HEK293T (cell line): ENCODE data around the gene GALNT13.
"Not testable (repeated sequence)": the region's sequence is repeated elsewhere in the genome, so short reads cannot be mapped to it uniquely, and the experiment has no call there.

Experiments
- CTCF ChIA-PET: fragments of 350-600 bp; formaldehyde crosslinking; extraction: SDS; loops from one replicate; lab custom pipeline; 2021; ENCODE audit warnings: antibody characterized with exemption, inconsistent platforms; lab: Yijun Ruan, JAX
- POLR2A ChIA-PET: fragments of 350-600 bp; formaldehyde crosslinking; extraction: SDS; loops from one replicate; lab custom pipeline; 2020; ENCODE audit warnings: antibody characterized with exemption, inconsistent platforms; lab: Yijun Ruan, JAX
- DNase-seq: peaks from one replicate; pipeline ENCODE4 v3.0.0; 2012; ENCODE audit warnings: mixed read lengths; ENCODE audit errors: extremely low spot score
- ARNT ChIP-seq: fragments of 450-650 bp; IDR thresholded peaks from 2 replicates; pipeline ENCODE4 v1.6.1; 2017; ENCODE audit warnings: mild to moderate bottlenecking
- BHLHE40 ChIP-seq: fragments of 450-650 bp; IDR thresholded peaks from 2 replicates; pipeline ENCODE4 v1.6.1; 2016; ENCODE audit warnings: mild to moderate bottlenecking, moderate library complexity, borderline replicate concordance
- CTBP1 ChIP-seq: fragments of 450-650 bp; IDR thresholded peaks from 2 replicates; pipeline ENCODE4 v1.6.1; 2016; ENCODE audit warnings: borderline replicate concordance
- ELF4 ChIP-seq: fragments of 450-650 bp; IDR thresholded peaks from 2 replicates; pipeline ENCODE4 v1.6.1; 2017; ENCODE audit warnings: antibody characterized with exemption
- FOXA1 ChIP-seq: fragments of 450-650 bp; IDR thresholded peaks from 2 replicates; pipeline ENCODE4 v1.6.1; 2016; ENCODE audit warnings: mild to moderate bottlenecking
- FOXK2 ChIP-seq: fragments of 450-650 bp; IDR thresholded peaks from 2 replicates; pipeline ENCODE4 v1.6.1; 2016; ENCODE audit warnings: mild to moderate bottlenecking
- FOXM1 ChIP-seq: fragments of 450-650 bp; IDR thresholded peaks from 2 replicates; pipeline ENCODE4 v1.6.1; 2017; ENCODE audit warnings: mild to moderate bottlenecking, borderline replicate concordance
- HDGF ChIP-seq: fragments of 450-650 bp; IDR thresholded peaks from 2 replicates; pipeline ENCODE4 v1.6.1; 2017; ENCODE audit warnings: antibody characterized with exemption, borderline replicate concordance
- L3MBTL2 ChIP-seq: fragments of 450-650 bp; conservative IDR thresholded peaks from 2 replicates; pipeline ENCODE4 v1.6.1; 2016; ENCODE audit warnings: mild to moderate bottlenecking
- LEF1 ChIP-seq: fragments of 450-650 bp; IDR thresholded peaks from 2 replicates; pipeline ENCODE4 v1.6.1; 2017; ENCODE audit warnings: mild to moderate bottlenecking, borderline replicate concordance
- NFRKB ChIP-seq: fragments of 450-650 bp; IDR thresholded peaks from 2 replicates; pipeline ENCODE4 v1.6.1; 2016; ENCODE audit warnings: mild to moderate bottlenecking, moderate library complexity
- SP1 ChIP-seq: fragments of 450-650 bp; IDR thresholded peaks from 2 replicates; pipeline ENCODE4 v1.6.1; 2017
- SUZ12 ChIP-seq: fragments of 450-650 bp; IDR thresholded peaks from 2 replicates; pipeline ENCODE4 v1.6.1; 2016; ENCODE audit warnings: mild to moderate bottlenecking
- TARDBP ChIP-seq: fragments of 450-650 bp; IDR thresholded peaks from 2 replicates; pipeline ENCODE4 v1.6.1; 2016
- ZNF384 ChIP-seq: fragments of 450-650 bp; IDR thresholded peaks from 2 replicates; pipeline ENCODE4 v1.6.1; 2016
- TF ChIP-seq, protein P1 (sequence below): fragments of 450-650 bp; IDR thresholded peaks from 2 replicates; pipeline ENCODE4 v1.6.1; 2016

The GALNT13 gene

DNA sequence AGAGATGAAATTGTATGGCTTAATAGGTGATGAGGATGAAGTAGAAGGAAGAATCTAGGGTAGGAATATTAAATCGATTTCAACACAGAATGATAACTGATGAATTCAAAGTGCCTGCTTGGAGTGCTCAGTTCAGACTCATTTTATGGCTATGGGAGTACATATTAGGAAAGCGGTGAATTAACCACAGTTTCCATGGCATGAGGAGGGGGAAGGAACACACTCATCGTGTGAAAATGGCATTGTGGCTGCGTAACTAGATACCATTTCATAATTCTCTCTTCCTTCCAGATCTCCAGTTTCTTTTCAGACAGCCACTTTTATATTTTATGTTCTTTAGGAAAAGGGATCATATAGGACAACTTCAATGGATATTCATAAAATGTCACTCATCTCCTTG, 594.5 kb downstream of the GALNT13 start:
- TF ChIP-seq L3MBTL2 (no peak), SP1 (no peak), BHLHE40 (no peak), FOXK2 (no peak), TARDBP (no peak), CTBP1 (no peak), SUZ12 (no peak), ZNF384 (no peak), ARNT (no peak), LEF1 (no peak), FOXM1 (no peak), ELF4 (no peak), HDGF (no peak), FOXA1 (no peak), NFRKB (no peak)
- TF ChIP-seq, protein P1, sequence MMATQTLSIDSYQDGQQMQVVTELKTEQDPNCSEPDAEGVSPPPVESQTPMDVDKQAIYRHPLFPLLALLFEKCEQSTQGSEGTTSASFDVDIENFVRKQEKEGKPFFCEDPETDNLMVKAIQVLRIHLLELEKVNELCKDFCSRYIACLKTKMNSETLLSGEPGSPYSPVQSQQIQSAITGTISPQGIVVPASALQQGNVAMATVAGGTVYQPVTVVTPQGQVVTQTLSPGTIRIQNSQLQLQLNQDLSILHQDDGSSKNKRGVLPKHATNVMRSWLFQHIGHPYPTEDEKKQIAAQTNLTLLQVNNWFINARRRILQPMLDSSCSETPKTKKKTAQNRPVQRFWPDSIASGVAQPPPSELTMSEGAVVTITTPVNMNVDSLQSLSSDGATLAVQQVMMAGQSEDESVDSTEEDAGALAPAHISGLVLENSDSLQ = no peak

DNA sequence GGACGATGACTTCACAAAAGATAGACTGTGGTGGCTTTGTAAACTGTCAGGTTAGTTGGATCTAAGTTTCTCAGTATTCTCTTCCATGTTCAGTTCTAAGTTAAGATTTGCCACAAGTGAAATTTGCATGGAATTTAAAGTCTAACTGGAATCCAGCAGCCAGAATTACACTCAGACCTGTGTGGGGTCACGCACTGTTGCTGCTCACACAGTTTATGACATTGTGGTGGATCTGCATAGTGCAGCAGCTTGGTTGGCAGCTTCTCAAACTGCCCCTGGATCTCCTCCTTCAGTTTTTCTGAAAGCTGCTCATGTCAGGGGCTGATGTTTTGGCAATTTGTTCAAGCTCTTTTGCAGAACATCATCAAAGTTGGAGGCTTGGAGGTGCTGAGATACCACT, 598.7 kb downstream of the GALNT13 start:
- POLR2A ChIA-PET = no interaction called here
- CTCF ChIA-PET = no interaction called here
- TF ChIP-seq SP1 = no peak
- no peak for TF ChIP-seq ELF4
- no peak for TF ChIP-seq ZNF384
- TF ChIP-seq, protein P1 = no peak
- no peak for TF ChIP-seq FOXM1
- no peak for TF ChIP-seq ARNT
- DNase-seq = no peak

More for the DNA sequence above, 594.5 kb downstream of the GALNT13 start:
- DNase-seq = no peak
- POLR2A ChIA-PET = no interaction called here
- CTCF ChIA-PET = interaction anchor here (0.8 kb wide), 1 partner anchor 1989 kb away, joined by 3 read pairs; no protein-coding TSS in a partner anchor

DNA sequence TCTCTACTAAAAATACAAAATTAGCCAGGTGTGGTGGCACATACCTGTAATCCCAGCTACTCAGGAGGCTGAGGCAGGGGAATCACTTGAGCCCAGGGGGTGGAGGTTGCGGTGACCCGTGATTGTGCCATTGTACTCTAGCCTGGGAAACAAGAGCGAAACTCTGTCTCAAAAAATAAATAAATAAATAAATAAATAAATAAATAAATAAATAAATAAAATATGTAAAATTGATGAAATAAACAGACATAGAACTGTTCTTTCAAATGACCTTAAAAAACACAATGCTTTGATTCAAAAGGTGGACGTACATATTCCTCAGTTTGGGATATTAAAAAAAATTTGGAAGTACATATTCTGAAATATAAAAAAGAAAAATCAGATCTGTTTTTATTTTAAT, 599.8 kb downstream of the GALNT13 start:
- POLR2A ChIA-PET, CTCF ChIA-PET, DNase-seq: not testable (repeated sequence)

DNA sequence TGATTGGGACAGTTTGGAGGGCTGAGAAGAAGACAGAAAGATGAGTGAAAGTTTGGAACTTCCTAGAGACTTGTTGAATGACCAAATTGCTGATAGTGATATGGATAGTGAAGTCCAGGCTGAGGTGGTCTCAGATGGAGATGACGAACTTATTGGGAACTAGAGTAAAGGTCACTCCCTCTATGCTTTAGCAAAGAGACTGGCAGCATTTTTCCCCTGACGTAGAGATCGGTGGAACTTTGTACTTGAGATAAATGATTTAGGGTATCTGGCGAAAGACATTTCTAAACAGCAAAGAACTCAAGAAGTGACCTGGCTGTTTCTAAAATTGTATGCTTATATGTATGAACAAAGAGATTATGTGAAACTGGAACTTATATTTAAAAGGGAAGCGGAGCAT, 605.6 kb downstream of the GALNT13 start:
- DNase-seq = no peak
- TF ChIP-seq, protein P1 = no peak
- no peak for TF ChIP-seq FOXM1
- TF ChIP-seq SP1 = no peak
- TF ChIP-seq ZNF384 = no peak
- TF ChIP-seq L3MBTL2 = no peak
- CTCF ChIA-PET = no interaction called here
- POLR2A ChIA-PET = no interaction called here

DNA sequence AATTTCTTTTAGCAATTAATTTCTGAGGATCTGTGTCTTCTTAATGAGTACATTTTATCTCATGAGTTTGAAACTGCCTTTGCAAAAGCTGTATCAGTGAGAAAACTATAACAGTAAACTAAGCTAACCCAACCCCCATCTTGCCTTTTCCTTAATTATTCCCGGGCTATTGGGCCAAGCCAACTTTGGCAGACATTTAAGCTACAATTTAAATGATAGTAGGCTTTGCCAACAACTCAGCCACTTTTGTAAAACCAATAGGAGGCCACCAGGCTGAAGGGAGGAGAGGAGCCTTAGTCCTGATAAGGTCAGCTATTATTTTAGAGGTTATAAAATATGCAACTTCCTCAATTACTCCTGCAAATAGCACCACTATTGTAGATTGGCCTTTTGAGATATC, 608.8 kb downstream of the GALNT13 start:
- CTCF ChIA-PET = interaction anchor here (0.6 kb wide), 1 partner anchor 888 kb away, joined by 3 read pairs; no protein-coding TSS in a partner anchor

DNA sequence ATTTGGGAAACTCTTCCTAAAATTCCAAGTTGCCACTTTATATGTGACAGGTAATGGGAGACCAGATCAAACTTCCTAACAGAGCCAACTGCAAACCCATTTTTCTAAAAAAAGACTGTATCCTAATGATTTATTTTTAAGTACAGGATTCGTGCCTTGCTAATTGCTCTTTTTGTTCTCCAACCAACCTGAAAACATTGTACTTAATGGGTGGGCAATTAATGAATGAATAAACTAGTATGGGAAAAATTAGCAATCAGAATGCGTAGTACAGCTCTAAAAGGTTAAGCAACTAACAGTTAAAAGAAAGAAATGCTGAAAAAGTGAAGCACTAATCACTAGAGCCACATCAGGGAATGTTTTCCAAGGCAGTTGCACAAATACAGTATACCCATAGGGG, 609.6 kb downstream of the GALNT13 start:
- no peak for TF ChIP-seq HDGF
- no peak for TF ChIP-seq BHLHE40
- TF ChIP-seq FOXA1 = no peak
- no peak for TF ChIP-seq CTBP1
- TF ChIP-seq LEF1 = no peak
- TF ChIP-seq SP1 = no peak
- no peak for TF ChIP-seq TARDBP
- no peak for TF ChIP-seq NFRKB
- TF ChIP-seq, protein P1 = no peak
- no peak for TF ChIP-seq FOXM1
- no peak for TF ChIP-seq ARNT
- no peak for TF ChIP-seq ELF4
- TF ChIP-seq L3MBTL2 = no peak
- TF ChIP-seq SUZ12 = no peak
- no peak for TF ChIP-seq ZNF384
- no peak for TF ChIP-seq FOXK2
- DNase-seq = no peak
- POLR2A ChIA-PET = no interaction called here
- CTCF ChIA-PET = interaction anchor here (0.7 kb wide), 1 partner anchor 26 kb away, joined by 3 read pairs; no protein-coding TSS in a partner anchor

More for the DNA sequence above, 608.8 kb downstream of the GALNT13 start:
- TF ChIP-seq SP1 (no peak), CTBP1 (no peak), FOXA1 (no peak), SUZ12 (no peak)
- no peak for DNase-seq
- POLR2A ChIA-PET = no interaction called here
